A549 (cell line): ENCODE results near the gene WRAP53. TPM values are rescaled to one million over a fixed set of nuclear protein-coding genes. Genes with fewer than 3 reads are reported as not detected.

Source experiments
- ATAC-seq, 2 experiments: fragments of 200-7000 bp in 1 of 2; fragments of >200 bp in 1 of 2; cut with Nextera tagmentation in 1 of 2; cut with Tn5 transposase in 1 of 2; 3 replicates each; pipeline versions ENCODE4 v1.8.0 to v1.9.1; 2018 to 2020; ENCODE audit warnings: mild to moderate bottlenecking in 1 of 2, moderate library complexity in 1 of 2
- CTCF ChIA-PET: fragments of 300-600 bp; sonication (Branson Sonifier 250); formaldehyde crosslinking; extraction: SDS; loops from one replicate; lab custom pipeline; 2021; ENCODE audit warnings: antibody characterized with exemption, inconsistent platforms; lab: Yijun Ruan, JAX
- POLR2A ChIA-PET: fragments of 350-600 bp; formaldehyde crosslinking; extraction: SDS; loops from one replicate; lab custom pipeline; 2021; ENCODE audit warnings: antibody characterized with exemption, inconsistent platforms; lab: Yijun Ruan, JAX
- DNase-seq, 2 experiments: peaks; one replicate each; pipeline versions ENCODE4 v3.0.0 to v3.0.0-alpha.2; 2011 to 2016; ENCODE audit warnings: low read depth in 1 of 2, low spot score in 1 of 2
- FAIRE-seq: peaks from 2 replicates; lab custom pipeline; 2011; peaks lifted over from hg19 to GRCh38; lab: Jason Lieb, UNC
- H3K27ac ChIP-seq, 2 experiments: fragments of >200 bp; sonication (Bioruptor Twin); formaldehyde crosslinking; 3 replicates each; pipeline ENCODE4 v1.5.1; 2016 to 2017
- H3K4me1 ChIP-seq: fragments of >200 bp; sonication (Bioruptor Twin); formaldehyde crosslinking; 3 replicates; pipeline ENCODE4 v1.6.1; 2016
- H3K4me2 ChIP-seq: fragments of >200 bp; sonication (Bioruptor Twin); formaldehyde crosslinking; 3 replicates; pipeline ENCODE4 v1.6.1; 2016
- H3K4me3 ChIP-seq: fragments of >200 bp; sonication (Bioruptor Twin); formaldehyde crosslinking; 3 replicates; pipeline ENCODE4 v1.5.1; 2016
- H3K9me3 ChIP-seq: fragments of >200 bp; sonication (Bioruptor Twin); formaldehyde crosslinking; 3 replicates; pipeline ENCODE4 v1.6.1; 2016
- CBX2 ChIP-seq: fragments of 200-600 bp; sonication (generic); IDR thresholded peaks from 2 replicates; pipeline ENCODE4 v1.6.1; 2016; ENCODE audit warnings: low read depth, mild to moderate bottlenecking, borderline replicate concordance
- CHD2 ChIP-seq: fragments of 150-350 bp; IDR thresholded peaks from 2 replicates; pipeline ENCODE4 v1.6.1; 2014; ENCODE audit warnings: low read length; ENCODE audit not compliant: partially characterized antibody
- ELK1 ChIP-seq: fragments of 150-350 bp; IDR thresholded peaks from 2 replicates; pipeline ENCODE4 v1.6.1; 2014; ENCODE audit warnings: low read depth, mild to moderate bottlenecking, low read length
- EP300 ChIP-seq, 2 experiments: fragments of >200 bp; sonication (Bioruptor Twin); formaldehyde crosslinking; IDR thresholded peaks; 2 replicates in 1 of 2; 3 replicates in 1 of 2; pipeline ENCODE4 v1.6.1; 2016 to 2017
- FOSL2 ChIP-seq, 2 experiments: fragments of 450-650 bp in 1 of 2; fragments of >200 bp in 1 of 2; sonication (Bioruptor Twin) in 1 of 2; formaldehyde crosslinking; IDR thresholded peaks; 2 replicates each; pipeline versions ENCODE4 v1.5.0 to v1.6.1; 2016 to 2020; ENCODE audit warnings: mild to moderate bottlenecking in 1 of 2, moderate library complexity in 1 of 2
- HES2 ChIP-seq: fragments of >200 bp; sonication (Bioruptor Twin); formaldehyde crosslinking; IDR thresholded peaks from 2 replicates; pipeline ENCODE4 v1.6.1; 2016
- HEYL ChIP-seq: fragments of 250-450 bp; sonication (Bioruptor Pico); IDR thresholded peaks from 2 replicates; pipeline ENCODE4 v1.8.0; 2021; ENCODE audit warnings: mild to moderate bottlenecking, moderate library complexity
- HOXB13 ChIP-seq: fragments of 250-450 bp; sonication (Bioruptor Pico); IDR thresholded peaks from 2 replicates; pipeline ENCODE4 v1.5.0; 2020; ENCODE audit warnings: low read depth, mild to moderate bottlenecking, moderate library complexity
- HOXB5 ChIP-seq: fragments of 250-450 bp; sonication (Bioruptor Pico); IDR thresholded peaks from 2 replicates; pipeline ENCODE4 v1.5.0; 2020; ENCODE audit warnings: mild to moderate bottlenecking, moderate library complexity
- JUN ChIP-seq, 2 experiments: fragments of >200 bp; sonication (Bioruptor Twin); formaldehyde crosslinking; IDR thresholded peaks; 2 replicates in 1 of 2; 3 replicates in 1 of 2; pipeline ENCODE4 v1.6.1; 2016 to 2017
- JUNB ChIP-seq: fragments of >200 bp; sonication (Bioruptor Twin); formaldehyde crosslinking; IDR thresholded peaks from 2 replicates; pipeline ENCODE4 v1.6.1; 2016
- MAX ChIP-seq: IDR thresholded peaks from 2 replicates; pipeline ENCODE4 v1.6.1; 2012
- MYC ChIP-seq: IDR thresholded peaks from 2 replicates; pipeline ENCODE4 v1.6.1; 2012; ENCODE audit warnings: mild to moderate bottlenecking, inconsistent platforms, low read length, improper control_type of control experiment, borderline replicate concordance
- NFE2L2 ChIP-seq: fragments of 150-350 bp; conservative IDR thresholded peaks from 2 replicates; pipeline ENCODE4 v1.6.1; 2014; ENCODE audit warnings: low read length
- NPAS2 ChIP-seq: fragments of 250-450 bp; sonication (Bioruptor Pico); IDR thresholded peaks from 2 replicates; pipeline ENCODE4 v1.8.0; 2022; ENCODE audit warnings: mild to moderate bottlenecking, moderate library complexity, borderline replicate concordance
- POLR2A ChIP-seq: IDR thresholded peaks from 2 replicates; pipeline ENCODE4 v1.6.1; 2012; ENCODE audit warnings: mild to moderate bottlenecking, low read length
- POLR2AphosphoS2 ChIP-seq: conservative IDR thresholded peaks from 2 replicates; pipeline ENCODE4 v1.6.1; 2012; ENCODE audit warnings: low read length, improper control_type of control experiment, inconsistent platforms
- RAD21 ChIP-seq, 2 experiments: fragments of >200 bp in 1 of 2; sonication (Bioruptor Twin) in 1 of 2; formaldehyde crosslinking in 1 of 2; IDR thresholded peaks in 1 of 2; conservative IDR thresholded peaks in 1 of 2; 2 replicates in 1 of 2; 3 replicates in 1 of 2; pipeline ENCODE4 v1.6.1; 2012 to 2018; ENCODE audit warnings: inconsistent platforms in 1 of 2
- RNF2 ChIP-seq: fragments of 200-600 bp; sonication (generic); IDR thresholded peaks from 2 replicates; pipeline ENCODE4 v1.6.1; 2016; ENCODE audit warnings: low read depth, mild to moderate bottlenecking, antibody characterized with exemption, moderate library complexity, borderline replicate concordance
- SMC3 ChIP-seq: fragments of >200 bp; sonication (Bioruptor Twin); formaldehyde crosslinking; IDR thresholded peaks from 3 replicates; pipeline ENCODE4 v1.6.1; 2018; ENCODE audit warnings: inconsistent platforms
- SREBF2 ChIP-seq: fragments of 450-650 bp; IDR thresholded peaks from 2 replicates; pipeline ENCODE4 v1.6.1; 2014; ENCODE audit warnings: mild to moderate bottlenecking, moderate library complexity
- TFCP2L1 ChIP-seq: fragments of 250-450 bp; sonication (Bioruptor Pico); IDR thresholded peaks from 2 replicates; pipeline ENCODE4 v1.5.0; 2021; ENCODE audit warnings: mild to moderate bottlenecking
- ZC3H11A ChIP-seq: fragments of 450-650 bp; IDR thresholded peaks from 2 replicates; pipeline ENCODE4 v1.6.1; 2014; ENCODE audit warnings: antibody characterized with exemption, mild to moderate bottlenecking
- ZSCAN20 ChIP-seq: fragments of 250-450 bp; sonication (Bioruptor Pico); IDR thresholded peaks from 2 replicates; pipeline ENCODE4 v1.8.0; 2022; ENCODE audit warnings: mild to moderate bottlenecking, moderate library complexity
- WGBS: methylation state at CpG from one replicate; pipeline ENCODE4 v1.1.6; 2017; ENCODE audit errors: missing lambda C conversion rate; 5-methylcytosine and 5-hydroxymethylcytosine counted together
- polyA plus RNA-seq, 4 experiments: library from polyadenylated mRNA; depleted of rRNA in 3 of 4; stranded (reverse); fragments of >200 nt; fragmentation: RNase III in 1 of 4; extraction: RNeasy Plus Mini Kit Qiagen cat#74134 plus additional on column Dnase treatment in 1 of 4; gene quantifications; 2 replicates in 3 of 4; 3 replicates in 1 of 4; pipeline ENCODE4 v1.2.3, GENCODE V29; 2011 to 2017

Gene WRAP53
- polyA plus RNA-seq, 2 of the 4 experiments (the other 2 are of a cell fraction): 15.9 to 34.0 TPM

- DNase-seq (no peak), ATAC-seq (no peak), FAIRE-seq (no peak)
- POLR2A ChIA-PET: interaction anchor here (0.6 kb wide), 1 partner anchor 71 kb away, joined by 3 read pairs; no protein-coding TSS in a partner anchor
- Histone ChIP-seq H3K4me1 (peaks cover 12% of the 10 kb centered on the region; the same call in 2 of the 3 replicates), H3K4me2 (no peak overlapping the region), H3K9me3 (no peaks in the 10 kb centered on the region), H3K27ac (no peak overlapping the region), H3K4me3 (no peak overlapping the region)
- TF ChIP-seq HOXB5 (CRISPR knock-in tag) (no peak), SREBF2 (no peak), RAD21 (conservative IDR thresholded peaks at IDR 0.05 in 1 of 2, IDR thresholded peaks at IDR 0.05 in 1 of 2) (no peak), HOXB13 (CRISPR knock-in tag) (no peak), JUN (IDR thresholded peaks at IDR 0.05) (no peak), CHD2 (no peak), NFE2L2 (no peak), SMC3 (no peak)
- WGBS: 69% methylated on average over 2 of the region's 2 CpGs
- CTCF ChIA-PET: interaction anchor here (0.5 to 5.5 kb wide), 6 partner anchors 10 to 257 kb away, joined by 3 to 17 read pairs (median 4); no protein-coding TSS in a partner anchor
These were observed 33.3 kb downstream of the WRAP53 start for GRCh38 chr17:7721612-7722011.

GRCh38 chr17:7727886-7728285 is 39.6 kb downstream of the WRAP53 start:
- no peak overlapping the region for H3K4me2 ChIP-seq
- ATAC-seq: no peak
- CTCF ChIA-PET: interaction anchor here (1.2 to 4.0 kb wide), 5 partner anchors 11 to 314 kb away, joined by 3 to 20 read pairs (median 7); partner anchors contain the start of genes DNAH2 and WRAP53
- POLR2A ChIA-PET: interaction anchor here (0.7 kb wide), 1 partner anchor 129 kb away, joined by 4 read pairs; the partner anchor contains the start of gene NAA38
- WGBS: 69% methylated on average over 3 of the region's 3 CpGs
- H3K9me3 ChIP-seq: no peaks in the 10 kb centered on the region
- DNase-seq: no peak
- no peak overlapping the region for H3K4me3 ChIP-seq
- H3K27ac ChIP-seq: no peak overlapping the region
- TF ChIP-seq TFCP2L1 (CRISPR knock-in tag) (no peak), RAD21 (conservative IDR thresholded peaks at IDR 0.05 in 1 of 2, IDR thresholded peaks at IDR 0.05 in 1 of 2) (no peak), CBX2 (no peak), FOSL2 (IDR thresholded peaks at IDR 0.05) (no peak), FOSL2 (CRISPR knock-in tag; IDR thresholded peaks at IDR 0.05) (no peak), HES2 (no peak), RNF2 (no peak), EP300 (IDR thresholded peaks at IDR 0.05) (no peak), ELK1 (no peak), MYC (no peak), POLR2A (no peak)
- no peaks in the 10 kb centered on the region for H3K4me1 ChIP-seq
- FAIRE-seq: no peak

GRCh38 chr17:7729816-7730215 is 41.5 kb downstream of the WRAP53 start:
- POLR2A ChIA-PET: no interaction called here
- Histone ChIP-seq H3K4me2 (no peak overlapping the region), H3K27ac (no peak overlapping the region), H3K9me3 (no peaks in the 10 kb centered on the region), H3K4me3 (no peak overlapping the region), H3K4me1 (no peaks in the 10 kb centered on the region)
- ATAC-seq: no peak
- TF ChIP-seq ZSCAN20 (CRISPR knock-in tag) (no peak), MAX (no peak), HEYL (CRISPR knock-in tag) (no peak), POLR2AphosphoS2 (no peak), NPAS2 (CRISPR knock-in tag) (no peak), POLR2A (no peak), ZC3H11A (no peak), RAD21 (conservative IDR thresholded peaks at IDR 0.05 in 1 of 2, IDR thresholded peaks at IDR 0.05 in 1 of 2) (no peak), RNF2 (no peak), HOXB5 (CRISPR knock-in tag) (no peak), CBX2 (no peak), JUNB (no peak)
- CTCF ChIA-PET: interaction anchor here (0.8 to 4.8 kb wide), 8 partner anchors 12 to 312 kb away, joined by 3 to 35 read pairs (median 4); no protein-coding TSS in a partner anchor
- WGBS: 29% methylated on average over 1 of the region's 1 CpG
- no peak for FAIRE-seq
- no peak for DNase-seq
